ENCODE data around the gene DPH1.
A peak's percentile ranks its signal among the peaks of the same experiment; 100 is the strongest.

DNA sequence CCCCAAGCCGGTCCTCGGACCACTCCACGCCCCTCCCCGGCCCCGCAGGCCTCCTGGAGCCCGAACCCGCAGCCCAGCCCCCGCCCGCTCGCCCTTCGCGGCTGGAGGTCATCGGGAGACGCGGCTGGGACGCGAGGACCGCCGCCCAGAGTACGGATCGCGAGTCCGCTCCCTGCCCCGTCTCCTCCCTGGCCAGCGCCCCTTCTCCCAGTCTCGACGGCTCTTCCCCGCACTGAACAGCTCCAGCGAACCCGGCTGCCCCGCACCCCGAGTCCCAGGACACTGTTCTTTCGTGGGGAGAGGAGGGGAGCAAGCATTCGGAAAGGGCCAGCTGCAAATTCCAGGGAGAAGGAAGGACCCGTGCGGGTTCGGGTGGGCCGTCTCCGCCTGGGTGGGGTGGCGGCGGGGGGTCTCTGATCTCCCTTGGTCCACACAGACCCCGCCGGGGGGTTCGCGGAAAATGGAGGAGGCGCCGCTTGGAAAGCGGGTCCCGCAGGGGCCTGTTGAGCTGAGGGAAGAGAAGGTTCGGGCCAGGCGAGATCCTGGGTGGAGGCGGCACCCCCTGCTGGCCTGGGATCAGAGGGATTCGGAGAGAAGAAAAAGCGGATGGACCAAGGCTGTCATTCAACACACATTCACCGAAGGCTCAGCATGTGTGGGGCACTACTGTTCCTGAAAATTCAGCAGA is 4.2 kb upstream of the DPH1 start:
- peak; percentile 36 to 72 (median 68) for TF ChIP-seq CTCF (IDR thresholded peaks at IDR 0.05)
- TF ChIP-seq EP300 (IDR thresholded peaks at IDR 0.05), result no peak
- no peak for TF ChIP-seq POLR2AphosphoS5 (IDR thresholded peaks at IDR 0.05)
- TF ChIP-seq POLR2A (IDR thresholded peaks at IDR 0.05), result no peak
